HepG2 (cell line): ENCODE measurements around the gene MAP3K8. TPM values are rescaled to one million over a fixed set of nuclear protein-coding genes. Genes with fewer than 3 reads are reported as not detected.
A peak's percentile ranks its signal among the peaks of the same experiment; 100 is the strongest.

Experiments used
- CBX2 ChIP-seq, 2 experiments: fragments of 200-600 bp in 1 of 2; sonication (generic); formaldehyde crosslinking in 1 of 2; IDR thresholded peaks; 2 replicates each; pipeline versions ENCODE4 v1.7.0 to v1.8.1; 2018 to 2022; ENCODE audit warnings: low read depth in 2 of 2, low read length in 1 of 2, mild to moderate bottlenecking in 1 of 2, missing genetic modification reagents in 1 of 2
- CREM ChIP-seq, 2 experiments: sonication (generic) in 1 of 2; formaldehyde crosslinking in 1 of 2; IDR thresholded peaks; 2 replicates each; pipeline versions ENCODE4 v1.4.0 to v1.6.1; 2016 to 2020; ENCODE audit warnings: antibody characterized with exemption in 1 of 2, mild to moderate bottlenecking in 1 of 2, missing genetic modification reagents in 1 of 2
- GTF3A ChIP-seq: sonication (generic); formaldehyde crosslinking; conservative IDR thresholded peaks from 2 replicates; pipeline ENCODE4 v1.4.0; 2020; ENCODE audit warnings: mild to moderate bottlenecking, missing genetic modification reagents
- HMG20B ChIP-seq: conservative IDR thresholded peaks from 2 replicates; pipeline ENCODE4 v1.6.1; 2016; ENCODE audit warnings: missing genetic modification reagents, missing compliant biosample characterization
- KDM2A ChIP-seq: sonication (generic); formaldehyde crosslinking; IDR thresholded peaks from 2 replicates; pipeline ENCODE4 v1.4.0; 2020; ENCODE audit warnings: low read depth, missing genetic modification reagents, borderline replicate concordance
- MED8 ChIP-seq: sonication (generic); formaldehyde crosslinking; IDR thresholded peaks from 2 replicates; pipeline ENCODE4 v1.8.1; 2023; ENCODE audit warnings: mild to moderate bottlenecking, missing genetic modification reagents; ENCODE audit not compliant: insufficient replicate concordance
- MLLT10 ChIP-seq: sonication (generic); formaldehyde crosslinking; IDR thresholded peaks from 2 replicates; pipeline ENCODE4 v1.4.0; 2020; ENCODE audit warnings: missing genetic modification reagents
- NFKBIZ ChIP-seq: IDR thresholded peaks from 2 replicates; pipeline ENCODE4 v1.6.1; 2018; ENCODE audit warnings: missing genetic modification reagents, missing compliant biosample characterization
- NPAS2 ChIP-seq: sonication (generic); formaldehyde crosslinking; IDR thresholded peaks from 2 replicates; pipeline ENCODE4 v1.8.0; 2022; ENCODE audit warnings: mild to moderate bottlenecking, missing genetic modification reagents, borderline replicate concordance
- POLR2AphosphoS2 ChIP-seq: IDR thresholded peaks from 2 replicates; pipeline ENCODE4 v1.6.1; 2011; ENCODE audit warnings: low read depth, low read length, improper control_type of control experiment
- ZBTB7B ChIP-seq: sonication (generic); formaldehyde crosslinking; IDR thresholded peaks from 2 replicates; pipeline ENCODE4 v1.4.0; 2020; ENCODE audit warnings: missing genetic modification reagents
- ZFP62 ChIP-seq: sonication (generic); formaldehyde crosslinking; IDR thresholded peaks from 2 replicates; pipeline ENCODE4 v1.4.0; 2020; ENCODE audit warnings: missing genetic modification reagents
- ZIK1 ChIP-seq: sonication (generic); formaldehyde crosslinking; IDR thresholded peaks from 2 replicates; pipeline ENCODE4 v1.5.0; 2020; ENCODE audit warnings: mild to moderate bottlenecking, low read depth, missing genetic modification reagents, borderline replicate concordance
- ZMYM2 ChIP-seq: sonication (generic); formaldehyde crosslinking; IDR thresholded peaks from 2 replicates; pipeline ENCODE4 v1.8.0; 2022; ENCODE audit warnings: mild to moderate bottlenecking, missing genetic modification reagents
- ZMYM3 ChIP-seq: sonication (generic); formaldehyde crosslinking; IDR thresholded peaks from 2 replicates; pipeline ENCODE4 v1.5.1; 2020; ENCODE audit warnings: mild to moderate bottlenecking, missing genetic modification reagents
- ZNF326 ChIP-seq: sonication (generic); formaldehyde crosslinking; IDR thresholded peaks from 2 replicates; pipeline ENCODE4 v1.4.0; 2020; ENCODE audit warnings: missing genetic modification reagents, borderline replicate concordance
- ZNF335 ChIP-seq: sonication (generic); formaldehyde crosslinking; IDR thresholded peaks from 2 replicates; pipeline ENCODE4 v1.4.0; 2020; ENCODE audit warnings: missing genetic modification reagents
- ZNF543 ChIP-seq: sonication (generic); formaldehyde crosslinking; IDR thresholded peaks from 2 replicates; pipeline ENCODE4 v1.4.0; 2020; ENCODE audit warnings: mild to moderate bottlenecking, missing genetic modification reagents
- ZNF598 ChIP-seq: sonication (generic); formaldehyde crosslinking; IDR thresholded peaks from 2 replicates; pipeline ENCODE4 v1.5.1; 2020; ENCODE audit warnings: mild to moderate bottlenecking, missing genetic modification reagents, borderline replicate concordance
- ZNF773 ChIP-seq: sonication (generic); formaldehyde crosslinking; IDR thresholded peaks from 2 replicates; pipeline ENCODE4 v1.4.0; 2020; ENCODE audit warnings: missing genetic modification reagents, borderline replicate concordance
- ZSCAN31 ChIP-seq: sonication (generic); formaldehyde crosslinking; IDR thresholded peaks from 2 replicates; pipeline ENCODE4 v1.5.0; 2020; ENCODE audit warnings: low read depth, mild to moderate bottlenecking, missing genetic modification reagents
- polyA plus RNA-seq, 8 experiments: library from polyadenylated mRNA; depleted of rRNA in 3 of 8; stranded (reverse) in 7 of 8; unstranded in 1 of 8; fragments of >200 nt; fragmentation: Illumina TruSeq in 4 of 8; extraction: Trizol in 4 of 8; gene quantifications; 2 replicates each; pipeline versions ENCODE4 v1.2.1 to v1.2.3, GENCODE V29; 2011 to 2016; ENCODE audit warnings: low read depth in 4 of 8, missing spikeins in 1 of 8, mixed read lengths in 1 of 8; ENCODE audit not compliant: insufficient read depth in 1 of 8
- total RNA-seq, 5 experiments: library from RNA; depleted of rRNA; stranded (reverse); fragments of >200 nt; fragmentation: Illumina TruSeq; extraction: Trizol; gene quantifications; 2 replicates each; pipeline ENCODE4 v1.2.3, GENCODE V29; 2016; ENCODE audit warnings: low read depth in 1 of 5
- TF ChIP-seq, protein P1 (sequence below): sonication (generic); formaldehyde crosslinking; IDR thresholded peaks from 2 replicates; pipeline ENCODE4 v1.5.0; 2020; ENCODE audit warnings: mild to moderate bottlenecking, missing genetic modification reagents
- TF ChIP-seq, protein P2 (sequence below): sonication (generic); formaldehyde crosslinking; conservative IDR thresholded peaks from 2 replicates; pipeline ENCODE4 v1.8.1; 2023; ENCODE audit warnings: missing genetic modification reagents
- TF ChIP-seq, protein P3 (sequence below): sonication (generic); formaldehyde crosslinking; IDR thresholded peaks from 2 replicates; pipeline ENCODE4 v1.4.0; 2020; ENCODE audit warnings: mild to moderate bottlenecking, missing genetic modification reagents
- TF ChIP-seq, protein P4 (sequence below): sonication (generic); formaldehyde crosslinking; IDR thresholded peaks from 2 replicates; pipeline ENCODE4 v1.4.0; 2020; ENCODE audit warnings: missing genetic modification reagents

MAP3K8 gene
- total and polyA plus RNA-seq, 2 of the 13 experiments (the other 11 are each of a cell fraction or from before 2014, with no cell fraction given): 19.3 to 37.9 TPM

DNA sequence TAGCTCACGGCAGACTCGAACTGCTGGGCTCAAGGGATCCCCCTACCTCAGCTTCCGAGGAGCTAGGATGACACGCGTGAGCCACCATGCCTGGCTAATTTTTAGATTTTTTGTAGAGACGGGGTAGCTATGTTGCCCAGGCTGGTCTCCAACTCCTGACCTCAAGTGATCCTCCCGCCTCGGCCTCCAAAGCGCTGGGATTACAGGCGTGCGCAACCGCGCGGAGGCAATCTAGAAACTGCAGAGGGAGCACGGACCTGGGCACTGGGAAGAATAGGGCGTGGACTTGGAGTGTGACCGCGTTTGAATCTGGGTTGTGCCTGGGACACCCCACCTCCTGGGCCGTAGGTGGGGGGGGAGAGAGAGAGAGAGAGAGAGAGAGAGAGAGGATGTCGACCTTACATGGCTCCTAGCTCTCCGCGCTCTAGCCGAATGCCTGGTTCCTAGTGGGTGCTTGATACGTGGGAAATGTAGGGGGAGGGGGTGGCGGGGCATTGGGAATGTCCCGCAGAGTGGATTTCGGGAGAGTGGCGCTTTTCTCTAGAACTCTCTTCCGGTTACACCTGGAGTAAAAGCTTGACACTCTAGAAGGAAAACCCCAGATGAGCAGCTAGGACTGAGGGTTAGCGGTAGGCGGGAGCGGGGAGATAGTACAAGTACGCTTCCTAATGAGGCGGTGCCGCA is 1.2 kb upstream of the MAP3K8 start (continued):
- TF ChIP-seq, protein P1, sequence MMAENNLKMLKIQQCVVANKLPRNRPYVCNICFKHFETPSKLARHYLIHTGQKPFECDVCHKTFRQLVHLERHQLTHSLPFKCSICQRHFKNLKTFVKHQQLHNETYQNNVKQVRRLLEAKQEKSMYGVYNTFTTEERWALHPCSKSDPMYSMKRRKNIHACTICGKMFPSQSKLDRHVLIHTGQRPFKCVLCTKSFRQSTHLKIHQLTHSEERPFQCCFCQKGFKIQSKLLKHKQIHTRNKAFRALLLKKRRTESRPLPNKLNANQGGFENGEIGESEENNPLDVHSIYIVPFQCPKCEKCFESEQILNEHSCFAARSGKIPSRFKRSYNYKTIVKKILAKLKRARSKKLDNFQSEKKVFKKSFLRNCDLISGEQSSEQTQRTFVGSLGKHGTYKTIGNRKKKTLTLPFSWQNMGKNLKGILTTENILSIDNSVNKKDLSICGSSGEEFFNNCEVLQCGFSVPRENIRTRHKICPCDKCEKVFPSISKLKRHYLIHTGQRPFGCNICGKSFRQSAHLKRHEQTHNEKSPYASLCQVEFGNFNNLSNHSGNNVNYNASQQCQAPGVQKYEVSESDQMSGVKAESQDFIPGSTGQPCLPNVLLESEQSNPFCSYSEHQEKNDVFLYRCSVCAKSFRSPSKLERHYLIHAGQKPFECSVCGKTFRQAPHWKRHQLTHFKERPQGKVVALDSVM (CRISPR knock-in tag): peak; percentile 86
- TF ChIP-seq CREM (IDR thresholded peaks at IDR 0.05): 0 out of 2 replicates have a peak, but pooled peaks have one; percentile 2
- TF ChIP-seq CREM (CRISPR knock-in tag; IDR thresholded peaks at IDR 0.05): no peak
- TF ChIP-seq, protein P2, sequence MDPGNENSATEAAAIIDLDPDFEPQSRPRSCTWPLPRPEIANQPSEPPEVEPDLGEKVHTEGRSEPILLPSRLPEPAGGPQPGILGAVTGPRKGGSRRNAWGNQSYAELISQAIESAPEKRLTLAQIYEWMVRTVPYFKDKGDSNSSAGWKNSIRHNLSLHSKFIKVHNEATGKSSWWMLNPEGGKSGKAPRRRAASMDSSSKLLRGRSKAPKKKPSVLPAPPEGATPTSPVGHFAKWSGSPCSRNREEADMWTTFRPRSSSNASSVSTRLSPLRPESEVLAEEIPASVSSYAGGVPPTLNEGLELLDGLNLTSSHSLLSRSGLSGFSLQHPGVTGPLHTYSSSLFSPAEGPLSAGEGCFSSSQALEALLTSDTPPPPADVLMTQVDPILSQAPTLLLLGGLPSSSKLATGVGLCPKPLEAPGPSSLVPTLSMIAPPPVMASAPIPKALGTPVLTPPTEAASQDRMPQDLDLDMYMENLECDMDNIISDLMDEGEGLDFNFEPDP (CRISPR knock-in tag): no peak
- TF ChIP-seq MED8 (CRISPR knock-in tag): no peak
- 0 out of 2 replicates have a peak, but pooled peaks have one; percentile 33 for TF ChIP-seq ZMYM3
- no peak for TF ChIP-seq ZBTB7B (CRISPR knock-in tag)
- TF ChIP-seq HMG20B (CRISPR knock-in tag): no peak
- TF ChIP-seq, protein P3, sequence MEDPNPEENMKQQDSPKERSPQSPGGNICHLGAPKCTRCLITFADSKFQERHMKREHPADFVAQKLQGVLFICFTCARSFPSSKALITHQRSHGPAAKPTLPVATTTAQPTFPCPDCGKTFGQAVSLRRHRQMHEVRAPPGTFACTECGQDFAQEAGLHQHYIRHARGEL (CRISPR knock-in tag): no peak
- TF ChIP-seq KDM2A (CRISPR knock-in tag): no peak
- TF ChIP-seq, protein P4, sequence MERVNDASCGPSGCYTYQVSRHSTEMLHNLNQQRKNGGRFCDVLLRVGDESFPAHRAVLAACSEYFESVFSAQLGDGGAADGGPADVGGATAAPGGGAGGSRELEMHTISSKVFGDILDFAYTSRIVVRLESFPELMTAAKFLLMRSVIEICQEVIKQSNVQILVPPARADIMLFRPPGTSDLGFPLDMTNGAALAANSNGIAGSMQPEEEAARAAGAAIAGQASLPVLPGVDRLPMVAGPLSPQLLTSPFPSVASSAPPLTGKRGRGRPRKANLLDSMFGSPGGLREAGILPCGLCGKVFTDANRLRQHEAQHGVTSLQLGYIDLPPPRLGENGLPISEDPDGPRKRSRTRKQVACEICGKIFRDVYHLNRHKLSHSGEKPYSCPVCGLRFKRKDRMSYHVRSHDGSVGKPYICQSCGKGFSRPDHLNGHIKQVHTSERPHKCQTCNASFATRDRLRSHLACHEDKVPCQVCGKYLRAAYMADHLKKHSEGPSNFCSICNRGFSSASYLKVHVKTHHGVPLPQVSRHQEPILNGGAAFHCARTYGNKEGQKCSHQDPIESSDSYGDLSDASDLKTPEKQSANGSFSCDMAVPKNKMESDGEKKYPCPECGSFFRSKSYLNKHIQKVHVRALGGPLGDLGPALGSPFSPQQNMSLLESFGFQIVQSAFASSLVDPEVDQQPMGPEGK (CRISPR knock-in tag): no peak
- no peak for TF ChIP-seq ZFP62
- TF ChIP-seq ZMYM2: no peak
- TF ChIP-seq ZNF326 (CRISPR knock-in tag): no peak
- no peak for TF ChIP-seq GTF3A (CRISPR knock-in tag)
- no peak for TF ChIP-seq MLLT10
- TF ChIP-seq NPAS2 (CRISPR knock-in tag): no peak
- TF ChIP-seq ZNF543 (CRISPR knock-in tag): 0 out of 2 replicates have a peak, but pooled peaks have one; percentile 31
- no peak for TF ChIP-seq POLR2AphosphoS2
- no peak for TF ChIP-seq ZSCAN31 (CRISPR knock-in tag)
- TF ChIP-seq CBX2 (IDR thresholded peaks at IDR 0.05; ENCODE audit: low read depth, low read length): no peak
- no peak for TF ChIP-seq CBX2 (CRISPR knock-in tag; IDR thresholded peaks at IDR 0.05; ENCODE audit: low read depth)
- TF ChIP-seq NFKBIZ (CRISPR knock-in tag): no peak
- TF ChIP-seq ZNF335: no peak
- TF ChIP-seq ZNF598 (CRISPR knock-in tag): no peak
- TF ChIP-seq ZNF773 (CRISPR knock-in tag): no peak
- peak; percentile 40; the same call in 1 of the 2 replicates for TF ChIP-seq ZIK1 (CRISPR knock-in tag)
